Activated CD8-positive, alpha-beta memory T cell treated with anti-CD3 and anti-CD28 coated beads, Interleukin-2, amount 50 U/mL, for 24 hours (primary cell): ENCODE measurements around the gene NTM.

Experiments used
- DNase-seq: peaks from one replicate; pipeline ENCODE4 v3.0.0-alpha.2; 2020; ENCODE audit errors: extremely low read depth

The NTM gene

GRCh38 chr11:131644204-131644795 is 273.9 kb downstream of the NTM start:
- no peak for DNase-seq

GRCh38 chr11:131645237-131645636 is 274.8 kb downstream of the NTM start:
- no peak for DNase-seq

GRCh38 chr11:131649856-131650255 is 279.4 kb downstream of the NTM start:
- no peak for DNase-seq

GRCh38 chr11:131652231-131652630 is 281.8 kb downstream of the NTM start:
- no peak for DNase-seq

- no peak for DNase-seq
Observed at GRCh38 chr11:131653260-131653659, 282.8 kb downstream of the NTM start.

GRCh38 chr11:131654849-131655248 is 284.4 kb downstream of the NTM start:
- DNase-seq = no peak

- DNase-seq = no peak
Observed at GRCh38 chr11:131656179-131656838, 285.9 kb downstream of the NTM start.

- DNase-seq = no peak
Observed at GRCh38 chr11:131656839-131657211, 286.4 kb downstream of the NTM start.

- no peak for DNase-seq
Observed at GRCh38 chr11:131658414-131658813, 288.0 kb downstream of the NTM start.

GRCh38 chr11:131658952-131659351 is 288.5 kb downstream of the NTM start:
- DNase-seq = no peak

GRCh38 chr11:131659931-131660330 is 289.5 kb downstream of the NTM start:
- no peak for DNase-seq

GRCh38 chr11:131661132-131661531 is 290.7 kb downstream of the NTM start:
- DNase-seq = no peak

GRCh38 chr11:131662317-131662972 is 292.0 kb downstream of the NTM start:
- no peak for DNase-seq

GRCh38 chr11:131662993-131663392 is 292.6 kb downstream of the NTM start:
- no peak for DNase-seq

GRCh38 chr11:131663405-131664200 is 293.2 kb downstream of the NTM start:
- DNase-seq = no peak

- no peak for DNase-seq
Observed at GRCh38 chr11:131664293-131664692, 293.9 kb downstream of the NTM start.

- no peak for DNase-seq
Observed at GRCh38 chr11:131664816-131665215, 294.4 kb downstream of the NTM start.

GRCh38 chr11:131665344-131665968 is 295.0 kb downstream of the NTM start:
- DNase-seq = no peak

- DNase-seq = no peak
Observed at GRCh38 chr11:131666006-131666405, 295.6 kb downstream of the NTM start.

- no peak for DNase-seq
Observed at GRCh38 chr11:131666617-131667016, 296.2 kb downstream of the NTM start.

GRCh38 chr11:131667566-131667965 is 297.2 kb downstream of the NTM start:
- no peak for DNase-seq
